ENCODE measurements around the gene PARP11. TPM values are rescaled to one million over a fixed set of nuclear protein-coding genes. Genes with fewer than 3 reads are reported as not detected.

PARP11 gene
- total and polyA plus RNA-seq, 11 donors = 1.5 to 10.5 (median 5.1) TPM

- Histone ChIP-seq H3K4me3 (no peak overlapping the region), H3K9me3 (no peaks in the 10 kb centered on the region), H3K36me3 (peaks cover 0 to 57% (median 27%) of the 10 kb centered on the region in 9 donors), H3K4me1 (peaks cover 0 to under 1% (median 0%) of the 10 kb centered on the region in 12 donors), H3K27ac (no peak overlapping the region), H3K27me3 (no peaks in the 10 kb centered on the region)
- ATAC-seq = no peak
- TF ChIP-seq CTCF (IDR thresholded peaks at IDR 0.05) (no peak), POLR2A (IDR thresholded peaks at IDR 0.05) (no peak)
- intact Hi-C loops (cut with DNase I) = no loop called here
- 67 to 77% (median 75%) methylated on average over 4 of the region's 4 CpGs for WGBS, 4 donors
- no peak for DNase-seq
Observed at GRCh38 chr12:3815094-3815766, 58.0 kb downstream of the PARP11 start.

- peaks cover 0 to 63% (median 32%) of the 10 kb centered on the region in 9 donors for H3K36me3 ChIP-seq
- no peak overlapping the region for H3K27ac ChIP-seq
- intact Hi-C loops (cut with DNase I) = no loop called here
- H3K4me1 ChIP-seq = no peaks in the 10 kb centered on the region
- ATAC-seq = no peak
- no peak for TF ChIP-seq POLR2A (IDR thresholded peaks at IDR 0.05)
- no peak for TF ChIP-seq CTCF (IDR thresholded peaks at IDR 0.05)
- H3K9me3 ChIP-seq = no peaks in the 10 kb centered on the region
- no peak overlapping the region for H3K4me3 ChIP-seq
- H3K27me3 ChIP-seq = no peaks in the 10 kb centered on the region
- DNase-seq = no peak
Observed at GRCh38 chr12:3810540-3810939, 62.7 kb downstream of the PARP11 start.

DNA sequence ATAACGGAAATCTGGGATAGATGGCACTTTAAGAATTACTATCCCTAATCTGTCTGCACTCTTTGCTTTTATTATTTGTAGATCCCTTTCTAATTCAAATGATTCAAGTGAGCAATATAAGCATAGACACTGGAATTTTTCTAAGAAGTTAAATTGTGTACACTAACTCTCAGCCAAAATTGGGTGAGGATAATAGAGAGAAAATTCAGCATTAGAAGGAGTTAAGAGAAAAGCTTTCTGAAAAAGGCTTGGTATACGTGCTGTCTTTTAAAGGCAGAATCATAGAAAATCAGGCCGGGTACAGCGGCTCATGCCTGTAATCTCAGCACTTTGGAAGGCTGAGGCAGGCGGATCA lies 63.2 kb downstream of the PARP11 start:
- H3K4me3 ChIP-seq = no peak overlapping the region
- ATAC-seq (no peak), DNase-seq (no peak)
- H3K27ac ChIP-seq = no peak overlapping the region
- WGBS, 4 donors = 91 to 97% (median 95%) methylated on average over 5 of the region's 5 CpGs
- no peaks in the 10 kb centered on the region for H3K27me3 ChIP-seq
- H3K4me1 ChIP-seq = no peaks in the 10 kb centered on the region
- intact Hi-C loops (cut with DNase I) = no loop called here
- no peaks in the 10 kb centered on the region for H3K9me3 ChIP-seq
- peaks cover 0 to 62% (median 32%) of the 10 kb centered on the region in 9 donors for H3K36me3 ChIP-seq
- no peak for TF ChIP-seq CTCF (IDR thresholded peaks at IDR 0.05)

GRCh38 chr12:3809357-3810015 lies 63.7 kb downstream of the PARP11 start:
- TF ChIP-seq CTCF (IDR thresholded peaks at IDR 0.05) (no peak), POLR2A (IDR thresholded peaks at IDR 0.05) (no peak)
- DNase-seq = no peak
- H3K27me3 ChIP-seq = no peaks in the 10 kb centered on the region
- H3K4me3 ChIP-seq = no peak overlapping the region
- peaks cover 0 to 58% (median 32%) of the 10 kb centered on the region in 9 donors for H3K36me3 ChIP-seq
- no peaks in the 10 kb centered on the region for H3K4me1 ChIP-seq
- no peaks in the 10 kb centered on the region for H3K9me3 ChIP-seq
- intact Hi-C loops (cut with DNase I) = loop anchor here in 2 of 10 donors (10.0 kb wide), 1 partner anchor 675 kb away; no protein-coding TSS in a partner anchor
- H3K27ac ChIP-seq = no peak overlapping the region
- WGBS, 4 donors = 83 to 93% (median 91%) methylated on average over 6 of the region's 6 CpGs
- no peak for ATAC-seq
